Tibial nerve (tissue), 3 donors: ENCODE data around the gene RFC1.

Experiments used
- CTCF ChIP-seq, 5 experiments: fragments of 200-600 bp in 3 of 5; fragments of 450-650 bp in 2 of 5; sonication (generic) in 3 of 5; IDR thresholded peaks; one replicate each; pipeline ENCODE4 v1.5.1; 2016 to 2019; ENCODE audit warnings: antibody characterized with exemption in 5 of 5, mild to moderate bottlenecking in 3 of 5, moderate library complexity in 2 of 5
- POLR2A ChIP-seq, 2 donors: fragments of 450-650 bp; IDR thresholded peaks; one replicate each; pipeline ENCODE4 v1.6.1; 2017; ENCODE audit warnings: antibody characterized with exemption in 2 of 2, mild to moderate bottlenecking in 2 of 2, moderate library complexity in 2 of 2

- TF ChIP-seq POLR2A (IDR thresholded peaks at IDR 0.05) (no peak), CTCF (IDR thresholded peaks at IDR 0.05) (no peak)
Observed at GRCh38 chr4:39357002-39357401, 9.2 kb downstream of the RFC1 start.
